Amniotic epithelial cell (primary cell): ENCODE data around the gene SURF1.
A peak's percentile ranks its signal among the peaks of the same experiment; 100 is the strongest.
"Not testable (repeated sequence)": the region's sequence is repeated elsewhere in the genome, so short reads cannot be mapped to it uniquely, and the experiment has no call there.

Source experiments
- DNase-seq: peaks from one replicate; pipeline ENCODE4 v3.0.0-alpha.2; 2010; ENCODE audit warnings: low read depth

Gene SURF1

GRCh38 chr9:133344979-133345378 lies 11.3 kb downstream of the SURF1 start:
- DNase-seq, result no peak

- no peak for DNase-seq
Observed at GRCh38 chr9:133344071-133344470, 12.2 kb downstream of the SURF1 start.

- no peak for DNase-seq
Observed at GRCh38 chr9:133342570-133342969, 13.7 kb downstream of the SURF1 start.

GRCh38 chr9:133342069-133342406 lies 14.2 kb downstream of the SURF1 start:
- no peak for DNase-seq

GRCh38 chr9:133341369-133342068 lies 14.8 kb downstream of the SURF1 start:
- DNase-seq, result no peak

GRCh38 chr9:133340916-133341315 lies 15.4 kb downstream of the SURF1 start:
- no peak for DNase-seq

GRCh38 chr9:133340256-133340655 lies 16.0 kb downstream of the SURF1 start:
- DNase-seq, result no peak

- no peak for DNase-seq
Observed at GRCh38 chr9:133339641-133340040, 16.6 kb downstream of the SURF1 start.

- DNase-seq, result peak; percentile 81
Observed at GRCh38 chr9:133335924-133336811, 20.1 kb downstream of the SURF1 start, which contains the start of gene SURF6. Gene SURF6 (minus strand): TSS chr9:133336188. CDS start chr9:133336132, 56 bp downstream.

GRCh38 chr9:133334888-133335287 lies 21.4 kb downstream of the SURF1 start:
- not testable (repeated sequence) for DNase-seq

- no peak for DNase-seq
Observed at GRCh38 chr9:133334161-133334560, 22.1 kb downstream of the SURF1 start.

- DNase-seq, result no peak
Observed at GRCh38 chr9:133333566-133333965, 22.7 kb downstream of the SURF1 start.

GRCh38 chr9:133333011-133333410 lies 23.3 kb downstream of the SURF1 start:
- DNase-seq, result no peak

- no peak for DNase-seq
Observed at GRCh38 chr9:133332381-133332730, 23.9 kb downstream of the SURF1 start.

- no peak for DNase-seq
Observed at GRCh38 chr9:133331641-133332380, 24.5 kb downstream of the SURF1 start.

- DNase-seq, result no peak
Observed at GRCh38 chr9:133331221-133331620, 25.1 kb downstream of the SURF1 start.

- peak; percentile 28 for DNase-seq
Observed at GRCh38 chr9:133329306-133330156, 26.8 kb downstream of the SURF1 start.

GRCh38 chr9:133327834-133328484 lies 28.3 kb downstream of the SURF1 start:
- DNase-seq, result no peak

GRCh38 chr9:133327021-133327420 lies 29.3 kb downstream of the SURF1 start:
- not testable (repeated sequence) for DNase-seq

GRCh38 chr9:133323991-133324703 lies 32.1 kb downstream of the SURF1 start:
- no peak for DNase-seq

- no peak for DNase-seq
Observed at GRCh38 chr9:133323211-133323610, 33.1 kb downstream of the SURF1 start.
